Cerebellar nuclear complex (tissue), 1 donor: ENCODE data around the gene MAP4K5.
"Not testable (repeated sequence)": the region's sequence is repeated elsewhere in the genome, so short reads cannot be mapped to it uniquely, and the experiment has no call there.

Experiments
- DNase-seq, 2 experiments: peaks; one replicate each; lab custom pipeline; 2025; lab: John Stamatoyannopoulos, UW

The MAP4K5 gene

DNA sequence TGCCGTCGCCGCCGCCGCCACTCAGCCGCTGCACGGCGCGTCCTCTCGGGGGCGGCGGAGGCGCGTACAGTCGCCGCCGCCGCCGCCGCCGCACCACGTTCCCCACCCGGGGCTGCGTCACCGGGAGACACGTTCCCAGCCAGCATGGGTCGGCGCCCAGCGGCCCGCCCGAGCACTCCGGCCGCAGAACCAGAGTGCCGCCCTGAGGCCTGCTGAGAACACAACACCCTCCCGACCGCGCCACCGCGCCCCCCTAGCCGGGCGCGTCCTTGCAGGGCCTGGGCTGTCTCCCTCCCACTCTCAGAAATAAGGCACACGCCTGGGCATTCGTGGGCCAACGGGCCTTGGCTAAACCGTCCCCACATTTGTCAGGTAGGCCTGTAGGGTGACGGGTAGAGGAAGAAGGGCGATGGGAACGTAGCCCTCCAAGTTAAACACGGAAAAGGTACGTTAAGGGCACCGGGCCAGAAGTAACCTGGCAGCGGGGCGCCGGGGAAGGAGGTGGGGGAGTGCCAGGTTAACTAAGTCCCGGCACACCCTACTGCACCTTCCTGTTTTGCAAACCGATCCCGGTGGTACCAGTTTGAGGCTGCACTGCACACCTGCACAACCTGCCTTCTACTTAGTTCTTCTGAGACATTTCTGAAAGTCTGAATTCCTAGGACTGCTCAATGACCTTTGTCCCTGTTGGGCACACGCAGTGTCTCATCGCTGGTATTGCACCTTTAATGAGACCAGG is at the start of gene MAP4K5:
TSS of gene MAP4K5 (minus strand) at position 68 of the 739 bp plus-strand sequence. CDS start 520 bp downstream, outside the sequence.
- peak in 1 of 2 experiments; percentile 45 for DNase-seq

DNA sequence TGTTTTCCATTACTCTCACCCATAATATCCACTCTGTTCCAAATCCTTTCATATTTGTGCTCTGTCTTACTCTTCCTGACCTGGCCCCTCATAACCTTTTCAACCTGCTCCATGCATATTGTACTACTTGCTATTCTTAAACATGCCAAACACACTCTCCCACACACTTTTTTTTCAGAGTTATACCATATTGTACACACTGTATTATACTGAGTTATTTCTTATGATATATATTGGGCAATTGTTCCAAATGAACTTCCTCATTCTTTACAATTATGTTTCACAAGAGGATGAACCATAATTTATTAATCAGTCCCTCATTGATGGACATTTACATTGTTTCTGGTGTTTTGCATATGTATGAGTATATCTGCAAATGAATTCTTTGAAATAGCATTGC is 46.1 kb upstream of the MAP4K5 start:
- no peak for DNase-seq

DNA sequence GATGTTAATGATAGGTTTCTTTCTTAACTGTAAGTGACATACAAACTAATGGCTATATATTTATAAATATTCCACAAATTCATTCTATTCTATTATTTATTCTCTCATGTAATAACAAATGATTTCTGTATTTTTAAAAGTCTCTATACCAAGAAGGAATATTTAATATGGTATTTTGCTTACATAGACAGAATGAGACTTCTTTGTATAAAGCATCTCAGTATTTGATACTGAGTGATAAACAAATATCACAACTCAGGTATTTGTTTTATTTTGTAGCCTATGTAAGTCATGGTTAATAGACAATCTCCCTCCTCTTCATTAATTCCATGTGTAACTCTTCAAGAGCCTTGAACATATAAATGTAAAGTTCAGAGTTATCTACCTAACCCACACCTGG is 45.6 kb upstream of the MAP4K5 start:
- DNase-seq, result no peak

DNA sequence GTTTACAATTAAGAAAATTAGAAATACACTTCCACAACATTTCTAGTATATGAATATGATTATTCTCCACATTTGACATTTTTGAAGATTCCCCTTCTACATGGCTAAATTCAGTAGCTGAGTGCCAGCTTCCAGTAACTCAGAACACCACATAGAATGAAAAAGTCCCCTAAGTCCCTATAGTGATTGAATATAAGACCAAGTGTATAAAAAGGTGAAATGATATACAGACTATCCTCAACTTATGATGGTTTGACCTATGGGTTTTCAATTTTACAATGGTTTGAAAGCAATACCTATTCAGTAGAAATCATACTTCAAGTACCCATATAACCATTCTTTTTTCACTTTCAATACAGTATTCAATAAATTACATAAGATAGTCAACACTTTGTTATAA is 43.4 kb upstream of the MAP4K5 start:
- no peak for DNase-seq

DNA sequence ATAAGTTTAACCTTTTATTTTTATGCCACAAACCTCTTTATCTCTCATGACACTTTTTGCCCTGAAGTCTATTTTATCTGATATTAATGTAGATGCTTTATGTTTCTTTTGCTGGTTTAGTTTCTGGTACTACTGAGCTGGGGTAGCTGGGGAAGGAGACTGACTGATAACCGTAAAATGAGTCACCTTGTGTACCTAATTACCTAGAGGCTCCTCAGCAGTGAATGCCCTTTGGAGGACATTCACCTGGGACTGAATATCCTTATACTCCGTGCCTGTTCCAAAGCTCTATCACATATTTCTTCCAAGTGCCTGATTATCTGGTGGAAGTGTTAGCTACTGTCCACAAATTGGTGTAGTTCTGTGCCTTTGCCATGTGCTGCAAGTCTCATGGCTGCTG is 41.5 kb upstream of the MAP4K5 start:
- no peak for DNase-seq

DNA sequence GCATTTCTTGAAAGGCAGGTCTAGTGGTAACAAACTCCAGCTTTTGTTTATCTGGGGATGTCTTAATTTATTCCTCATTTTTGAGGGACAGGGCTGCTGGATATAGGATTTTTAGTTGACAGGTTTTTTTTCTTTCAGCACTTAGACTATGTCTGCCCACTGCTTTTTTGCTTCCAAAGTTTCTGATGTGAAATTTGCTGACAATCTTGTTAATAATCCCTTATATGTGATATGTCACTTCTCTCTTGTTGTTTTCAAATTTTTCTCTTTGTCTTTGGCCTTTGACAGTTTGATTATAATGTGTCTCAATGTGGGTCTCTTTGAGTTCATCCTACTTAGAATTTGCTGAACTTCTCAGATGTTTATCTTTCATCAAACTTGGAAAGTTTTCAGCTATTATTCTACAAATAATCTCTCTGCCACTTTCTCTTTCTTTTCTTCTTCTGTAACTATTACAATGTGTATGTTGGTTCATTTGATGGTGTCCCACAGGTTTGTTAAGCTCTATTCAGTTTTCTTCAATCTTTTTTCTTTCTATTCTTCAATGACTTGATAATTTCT is 37.4 kb upstream of the MAP4K5 start:
- no peak for DNase-seq

DNA sequence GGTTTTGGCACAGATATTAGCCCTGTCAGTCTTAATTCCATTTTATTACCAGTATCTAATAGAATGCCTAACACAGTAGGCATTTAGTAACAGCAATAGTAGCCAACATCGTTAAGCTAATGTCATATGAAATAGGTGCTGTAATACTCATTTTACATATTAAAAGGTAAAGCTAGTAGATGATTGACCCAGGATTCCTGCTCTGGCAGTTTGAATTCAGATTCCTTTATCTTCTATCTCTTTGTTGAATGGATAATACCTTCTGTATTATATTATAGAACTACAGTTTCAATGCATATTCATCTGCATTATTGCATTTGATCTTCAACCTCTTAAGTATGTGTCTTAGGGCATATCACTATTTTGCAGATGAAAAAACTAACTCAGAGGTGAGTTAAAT is 30.5 kb upstream of the MAP4K5 start:
- DNase-seq, result no peak

DNA sequence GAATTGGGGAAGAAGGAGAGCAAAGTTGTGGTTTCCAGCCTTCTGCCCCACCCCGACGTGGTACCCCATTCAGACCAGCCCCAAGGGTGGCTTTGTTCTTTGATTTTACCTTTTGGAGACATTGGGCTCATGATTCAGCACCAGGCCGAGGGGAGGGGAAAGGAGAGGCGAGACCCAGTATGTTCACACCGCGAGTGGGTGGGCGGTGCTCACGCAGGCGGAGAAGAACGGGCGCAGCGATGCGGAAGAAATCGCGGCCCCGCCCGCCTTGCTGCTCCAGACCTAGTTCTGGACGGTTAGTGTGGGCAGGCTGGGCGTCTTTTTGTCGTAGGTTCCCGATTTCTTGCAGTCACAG is 28.5 kb upstream of the MAP4K5 start:
- DNase-seq, result peak; percentile 34 to 35

DNA sequence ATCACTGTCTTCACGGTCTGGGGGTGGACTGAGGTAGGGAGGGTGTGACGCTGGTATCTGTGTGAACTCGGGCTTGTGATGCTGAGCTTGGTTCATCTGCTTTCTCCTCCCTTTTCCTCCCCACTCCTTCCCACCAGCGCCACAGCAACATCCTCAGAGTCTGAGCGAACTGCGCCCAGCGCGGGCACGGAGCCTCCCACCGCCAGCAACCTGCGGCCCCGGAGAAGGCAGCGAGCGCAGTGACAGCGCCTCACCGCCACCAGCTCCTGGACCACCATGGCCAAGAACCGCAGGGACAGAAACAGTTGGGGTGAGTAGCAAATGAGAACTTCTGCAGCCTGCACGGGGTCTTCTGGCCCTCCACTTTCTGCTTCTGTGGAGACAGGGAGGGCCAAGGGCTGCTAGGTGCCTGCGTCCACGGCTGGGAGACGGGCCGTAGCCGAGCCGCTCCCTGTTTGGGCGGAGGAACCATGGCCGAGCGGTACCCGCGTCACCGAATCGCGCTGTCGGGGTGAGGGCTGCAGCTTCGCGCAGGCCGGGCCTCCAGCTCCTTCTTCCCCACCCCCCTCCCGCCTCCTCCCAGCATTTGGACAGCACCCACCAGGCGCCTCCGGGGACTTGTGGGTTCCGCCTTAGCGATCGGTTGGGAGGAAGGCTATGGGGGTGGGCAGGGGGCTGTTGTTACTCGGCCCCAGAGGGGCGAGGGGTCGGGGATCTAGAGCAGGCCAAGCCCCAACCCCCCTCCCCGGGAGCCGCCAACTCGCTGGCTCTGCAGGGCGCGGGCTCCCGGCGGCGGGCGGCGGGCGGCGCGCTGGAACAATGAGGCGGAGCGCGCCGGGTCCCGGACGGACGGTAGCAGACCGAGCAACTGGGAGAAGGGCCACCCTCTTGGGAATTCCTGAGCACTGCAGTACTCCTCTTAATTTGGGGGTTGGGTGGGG is 27.9 kb upstream of the MAP4K5 start, which contains the start of gene ATL1:
TSS of gene ATL1 (plus strand) at position 156 of the 941 bp plus-strand sequence. CDS start at position 277, 121 bp downstream.
- DNase-seq, result peak; percentile 28 to 64

DNA sequence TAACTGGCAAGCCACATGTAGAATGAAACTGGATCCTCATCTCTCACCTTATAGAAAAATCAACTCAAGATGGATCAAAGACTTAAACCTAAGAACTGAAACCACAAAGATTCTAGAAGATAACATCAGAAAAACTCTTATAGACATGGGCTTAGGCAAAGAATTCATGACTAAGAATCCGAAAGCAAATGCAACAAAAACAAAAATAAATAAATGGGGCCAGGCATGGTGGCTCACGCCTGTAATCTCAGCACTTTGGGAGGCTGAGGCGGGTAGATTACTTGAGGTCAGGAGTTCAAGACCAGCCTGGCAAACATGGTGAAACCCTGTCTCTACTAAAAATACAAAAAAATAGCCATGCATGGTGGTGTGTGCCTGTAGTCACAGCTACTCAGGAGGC is 20.4 kb upstream of the MAP4K5 start:
- DNase-seq, result not testable (repeated sequence)

DNA sequence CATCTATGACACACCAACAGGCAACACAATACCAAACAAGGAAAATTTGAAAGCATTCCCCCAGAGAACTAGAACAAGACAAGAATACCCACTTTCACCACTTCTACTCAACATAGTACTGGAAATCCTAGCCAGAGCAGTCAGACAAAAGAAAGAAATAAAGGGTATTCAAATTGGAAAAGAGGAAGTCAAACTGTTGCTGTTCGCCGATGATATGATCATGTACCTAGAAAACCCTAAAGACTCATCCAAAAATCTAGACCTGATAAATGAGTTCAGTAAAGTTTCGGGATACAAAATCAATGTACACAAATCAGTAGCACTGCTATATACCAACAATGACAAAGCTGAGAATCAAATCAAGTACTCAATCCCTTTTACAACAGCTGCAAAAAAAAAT is 19.5 kb upstream of the MAP4K5 start:
- no peak for DNase-seq

DNA sequence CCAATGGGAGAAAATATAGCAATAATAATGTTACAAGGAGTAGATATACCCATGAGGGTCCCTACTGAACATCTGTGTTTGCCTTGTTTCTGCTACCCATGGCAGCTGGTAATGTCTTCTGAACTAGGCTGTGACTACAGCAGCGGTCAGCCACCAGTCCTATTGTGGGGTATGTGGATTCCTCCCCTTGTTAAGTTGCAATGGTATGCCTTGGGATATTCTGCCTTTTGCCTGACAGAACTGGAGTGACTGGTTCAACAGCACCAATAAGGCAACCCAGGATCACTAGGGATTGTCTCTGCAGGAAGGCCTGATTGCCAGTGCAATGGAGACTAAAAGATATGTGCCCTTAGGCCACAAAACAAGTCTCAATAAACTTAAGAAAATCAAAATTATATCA is 17.9 kb upstream of the MAP4K5 start:
- no peak for DNase-seq

DNA sequence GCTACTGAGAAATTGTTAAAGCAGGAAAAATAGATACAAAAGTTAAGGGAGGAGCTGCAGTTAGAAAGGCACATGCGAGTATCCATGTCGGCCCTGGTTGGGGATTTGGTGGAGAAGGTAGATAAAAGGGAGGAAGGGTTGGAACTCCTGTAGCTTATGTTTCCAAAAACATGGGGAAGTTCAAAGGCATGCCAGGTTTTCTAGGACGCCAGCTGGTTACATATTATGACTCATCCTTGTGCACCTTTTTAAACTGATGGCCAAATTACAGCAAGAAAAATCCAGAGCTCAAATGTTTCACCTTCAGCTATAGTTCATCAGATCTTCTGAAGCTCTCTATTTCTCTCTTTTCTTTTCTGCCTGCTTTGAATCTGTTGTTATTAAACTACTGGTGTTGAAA is 13.2 kb upstream of the MAP4K5 start:
- peak; percentile 54 to 85 for DNase-seq

DNA sequence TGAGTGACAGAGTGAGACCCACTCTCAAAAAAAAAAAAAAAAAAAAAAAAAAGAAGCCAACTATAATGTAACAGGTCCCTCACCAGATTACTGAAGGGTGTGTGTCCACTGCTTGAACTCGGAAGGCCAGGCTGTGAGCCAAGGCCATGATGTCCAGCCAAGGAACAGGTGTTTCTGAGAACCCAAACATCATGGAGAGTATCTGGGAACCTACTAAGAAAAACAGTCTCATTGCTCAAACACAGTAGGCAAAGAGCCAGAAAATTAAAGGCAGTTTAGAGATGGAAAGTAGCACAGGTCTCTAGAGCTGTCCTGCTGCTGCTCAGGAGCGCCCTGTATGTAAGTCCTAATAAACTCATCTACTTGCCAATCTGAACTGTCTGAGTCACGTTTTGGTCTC is 12.5 kb upstream of the MAP4K5 start:
- peak in 1 of 2 experiments; percentile 56 for DNase-seq

DNA sequence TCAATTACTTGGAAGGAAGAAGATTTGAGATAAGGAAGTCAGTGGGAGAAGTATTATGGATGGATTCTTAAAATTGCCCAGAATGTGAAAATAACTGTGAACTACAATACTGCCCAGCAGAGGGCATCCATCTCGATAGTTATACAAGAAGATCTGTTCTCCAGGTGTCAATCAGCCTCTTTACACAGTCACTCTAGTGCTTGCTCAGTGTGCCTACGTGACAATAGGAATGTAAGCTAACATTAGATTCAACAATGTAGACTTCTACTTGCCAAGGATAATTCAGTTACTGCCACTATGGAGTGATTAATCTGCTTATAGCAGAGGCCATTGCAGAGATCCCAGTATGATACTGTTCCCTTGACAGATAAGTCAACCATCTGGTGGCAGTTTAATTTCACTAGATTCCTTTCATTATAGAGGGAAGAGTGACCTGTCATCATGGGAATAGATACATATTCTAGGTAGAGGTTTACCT is 10.6 kb upstream of the MAP4K5 start:
- DNase-seq, result peak in 1 of 2 experiments; percentile 39

DNA sequence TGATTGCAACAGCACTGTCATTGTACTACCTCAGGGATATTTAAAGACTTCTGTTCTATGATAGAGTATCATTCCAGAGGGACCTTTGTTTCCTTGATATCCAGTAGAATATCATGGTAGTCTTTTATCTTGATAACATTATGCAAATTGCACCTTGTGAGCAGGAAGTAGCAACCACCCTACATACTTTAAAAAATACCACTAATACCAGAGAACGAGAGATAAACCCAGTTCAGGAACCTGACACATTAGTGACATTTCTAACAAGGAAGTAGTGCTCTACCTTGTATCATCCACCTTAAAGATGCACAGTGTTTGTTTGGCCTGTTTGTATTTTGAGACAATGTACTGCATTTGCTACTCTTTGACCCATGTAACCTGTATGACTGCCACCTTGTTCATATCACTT is 8.8 kb upstream of the MAP4K5 start:
- no peak for DNase-seq

DNA sequence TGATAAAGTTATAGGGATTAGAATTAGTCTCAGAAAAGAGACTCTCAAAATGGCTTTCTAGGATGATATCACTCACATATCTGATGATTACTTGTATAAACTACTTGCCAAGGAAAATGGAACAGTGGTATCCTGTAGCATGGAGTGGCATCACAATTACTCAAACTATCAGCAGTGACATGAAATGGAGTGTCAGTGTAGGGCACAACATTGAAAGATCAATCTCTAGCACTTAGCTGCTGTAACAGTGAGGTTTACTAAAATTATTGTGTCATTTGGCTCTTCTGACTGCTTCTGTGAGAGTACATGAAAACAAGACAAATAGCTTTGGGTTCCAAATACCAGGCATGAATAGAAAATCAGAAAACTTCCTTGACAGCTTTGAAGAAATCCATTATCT is 6.7 kb upstream of the MAP4K5 start:
- no peak for DNase-seq

DNA sequence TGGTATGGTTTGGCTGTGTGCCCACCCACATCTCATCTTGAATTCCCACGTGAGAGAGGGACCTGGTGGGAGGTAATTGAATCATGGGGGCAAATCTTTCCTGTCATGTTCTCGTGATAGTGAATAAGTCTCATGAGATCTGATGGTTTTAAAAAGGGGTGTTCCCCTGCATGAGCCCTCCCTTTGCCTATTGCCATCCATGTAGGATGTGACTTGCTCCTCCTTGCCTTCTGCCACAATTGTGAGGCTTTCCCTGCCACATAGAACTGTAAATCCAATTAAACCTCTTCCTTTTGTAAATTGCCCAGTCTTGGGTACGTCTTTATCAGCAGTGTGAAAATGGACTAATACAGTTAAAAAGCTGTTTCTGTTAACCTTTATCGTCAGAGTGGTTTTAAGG is 5.7 kb upstream of the MAP4K5 start:
- not testable (repeated sequence) for DNase-seq

DNA sequence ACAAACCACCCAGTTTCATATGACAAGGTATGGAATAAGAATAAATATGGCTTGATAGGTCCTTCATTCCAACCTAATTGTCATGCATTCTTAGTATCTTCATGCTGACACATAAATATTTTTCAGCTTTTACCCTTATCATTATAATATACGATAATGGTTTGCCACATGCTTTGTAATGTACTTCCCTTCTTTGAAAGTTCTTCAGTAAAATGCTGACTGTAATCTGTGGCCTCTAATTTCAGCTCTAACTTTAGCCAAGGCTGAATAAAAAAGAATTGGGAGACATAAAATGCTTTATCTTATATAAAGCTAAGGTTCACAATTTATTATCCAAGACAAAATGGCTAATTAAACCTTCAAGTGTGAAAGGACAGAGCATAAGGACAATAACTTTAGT is 2.6 kb upstream of the MAP4K5 start:
- no peak for DNase-seq

DNA sequence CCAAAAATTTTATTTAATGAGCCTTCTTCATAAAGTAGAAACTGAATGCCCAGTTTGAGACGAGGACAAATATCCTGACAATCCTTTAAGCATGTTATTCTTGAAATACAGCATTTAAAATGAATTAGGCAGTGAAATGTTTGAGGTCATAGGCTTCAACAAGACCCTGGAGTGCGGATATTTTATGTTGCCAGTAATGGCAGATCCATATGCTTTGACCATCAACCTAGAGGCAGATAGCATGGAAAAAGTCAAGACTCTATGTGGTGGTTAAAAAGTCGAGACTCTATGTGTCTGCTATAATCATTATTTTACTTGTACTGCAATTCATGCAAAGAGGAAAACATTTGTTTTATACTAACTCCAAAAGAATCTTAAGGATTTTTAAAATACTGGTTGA is 2.0 kb upstream of the MAP4K5 start:
- no peak for DNase-seq

DNA sequence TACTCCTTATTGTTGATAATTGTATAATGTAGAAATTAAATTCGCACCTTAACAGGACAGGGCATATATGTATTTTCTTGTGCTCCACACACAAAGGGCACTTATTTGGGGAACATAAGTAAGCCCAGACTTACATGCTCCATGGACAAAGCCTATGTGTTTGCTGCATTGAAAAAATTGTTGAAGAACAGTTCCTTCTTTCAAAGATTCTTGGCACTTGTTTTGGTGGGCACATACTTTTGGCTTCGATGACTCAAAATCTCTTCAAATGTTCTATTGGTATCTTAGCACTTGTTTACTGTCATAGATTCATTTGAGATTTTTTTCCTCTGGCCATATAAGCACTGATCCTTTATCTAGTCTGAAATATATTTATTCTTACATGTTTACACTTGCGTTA is 1.4 kb upstream of the MAP4K5 start:
- DNase-seq, result no peak

DNA sequence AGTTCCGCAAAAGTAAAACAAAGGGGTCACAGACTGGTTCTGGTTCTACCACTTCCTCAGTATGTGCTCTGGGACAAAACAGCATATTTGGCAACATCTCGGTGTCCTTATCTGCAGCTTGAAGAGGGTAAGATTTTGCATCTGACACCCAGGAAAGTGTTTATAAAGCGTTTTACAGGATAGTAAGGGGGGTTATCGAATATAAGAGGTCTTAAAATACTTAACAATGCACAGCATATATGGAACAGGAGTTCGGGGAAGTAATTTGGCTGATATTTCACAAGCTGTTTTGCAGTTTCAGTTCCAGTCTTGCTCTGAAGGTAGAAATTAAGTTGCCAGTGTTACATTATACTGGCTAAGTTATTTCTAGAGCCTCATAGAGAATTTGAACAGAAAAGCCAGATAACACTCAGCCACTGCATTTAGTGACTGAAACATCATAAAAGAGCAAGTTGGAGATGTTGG is 904 bp upstream of the MAP4K5 start:
- no peak for DNase-seq
